ENCODE results near the gene RCN1.
"Not testable (repeated sequence)": the region's sequence is repeated elsewhere in the genome, so short reads cannot be mapped to it uniquely, and the experiment has no call there.

The RCN1 gene

DNA sequence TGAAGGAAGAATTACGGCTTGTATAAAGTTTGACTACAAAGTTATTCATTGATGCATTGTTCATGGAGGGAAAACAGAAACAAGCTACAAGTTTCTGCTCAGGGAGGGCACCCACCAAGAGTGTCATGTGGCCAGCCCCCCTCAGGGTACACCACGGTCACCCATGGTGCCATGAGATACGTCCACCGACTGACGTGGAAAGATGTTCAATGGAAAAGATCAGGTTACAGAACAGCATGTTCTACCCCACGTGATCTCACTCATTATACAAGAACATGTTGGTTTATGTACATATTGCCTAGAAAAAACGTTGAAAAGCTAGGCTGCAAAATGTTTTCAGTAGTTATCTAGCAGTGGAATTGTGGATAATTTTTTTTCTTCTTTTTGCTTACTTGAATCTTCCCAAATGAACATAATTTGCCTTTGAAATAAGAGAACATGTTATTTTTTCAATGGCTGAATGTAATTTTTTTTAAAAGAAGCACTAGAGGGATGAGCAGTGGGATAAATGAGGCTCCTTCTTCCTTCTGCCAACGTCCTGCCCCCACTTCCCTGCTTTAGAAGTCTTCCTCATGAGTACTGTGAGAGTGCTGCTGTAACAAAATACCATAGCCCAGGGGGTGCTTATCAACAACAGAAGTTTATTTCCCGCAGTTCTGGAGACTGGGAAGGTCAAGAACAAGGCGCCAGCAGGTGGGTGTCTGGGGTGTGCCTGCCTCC, 22.5 kb downstream of the RCN1 start:
- Histone ChIP-seq H3K9me3 (no peaks in the 10 kb centered on the region), H3K4me1 (no peaks in the 10 kb centered on the region), H3K36me3 (no peaks in the 10 kb centered on the region), H3K27me3 (no peaks in the 10 kb centered on the region), H3K4me3 (ENCODE audit: low read depth, low read length) (no peak overlapping the region)
- TF ChIP-seq, protein P1, sequence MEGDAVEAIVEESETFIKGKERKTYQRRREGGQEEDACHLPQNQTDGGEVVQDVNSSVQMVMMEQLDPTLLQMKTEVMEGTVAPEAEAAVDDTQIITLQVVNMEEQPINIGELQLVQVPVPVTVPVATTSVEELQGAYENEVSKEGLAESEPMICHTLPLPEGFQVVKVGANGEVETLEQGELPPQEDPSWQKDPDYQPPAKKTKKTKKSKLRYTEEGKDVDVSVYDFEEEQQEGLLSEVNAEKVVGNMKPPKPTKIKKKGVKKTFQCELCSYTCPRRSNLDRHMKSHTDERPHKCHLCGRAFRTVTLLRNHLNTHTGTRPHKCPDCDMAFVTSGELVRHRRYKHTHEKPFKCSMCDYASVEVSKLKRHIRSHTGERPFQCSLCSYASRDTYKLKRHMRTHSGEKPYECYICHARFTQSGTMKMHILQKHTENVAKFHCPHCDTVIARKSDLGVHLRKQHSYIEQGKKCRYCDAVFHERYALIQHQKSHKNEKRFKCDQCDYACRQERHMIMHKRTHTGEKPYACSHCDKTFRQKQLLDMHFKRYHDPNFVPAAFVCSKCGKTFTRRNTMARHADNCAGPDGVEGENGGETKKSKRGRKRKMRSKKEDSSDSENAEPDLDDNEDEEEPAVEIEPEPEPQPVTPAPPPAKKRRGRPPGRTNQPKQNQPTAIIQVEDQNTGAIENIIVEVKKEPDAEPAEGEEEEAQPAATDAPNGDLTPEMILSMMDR (IDR thresholded peaks at IDR 0.05; ENCODE audit: low read depth, low read length) = no peak
- DNase-seq = no peak

DNA sequence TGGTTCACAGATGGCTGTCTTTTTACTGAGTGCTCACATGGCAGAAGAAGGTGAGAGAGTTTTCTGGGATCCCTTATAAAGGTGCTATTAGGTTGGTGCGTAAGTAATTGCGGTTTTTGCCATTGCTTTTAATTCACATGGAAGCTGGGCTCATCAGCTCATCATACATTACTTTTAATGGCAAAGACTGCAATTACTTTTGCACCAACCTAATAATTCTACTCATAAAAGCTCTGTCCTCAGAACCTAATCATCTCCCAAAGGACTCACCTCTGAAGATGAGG, 23.0 kb downstream of the RCN1 start:
- Histone ChIP-seq H3K36me3 (no peaks in the 10 kb centered on the region), H3K4me1 (no peaks in the 10 kb centered on the region), H3K27me3 (no peaks in the 10 kb centered on the region), H3K9me3 (no peaks in the 10 kb centered on the region), H3K4me3 (ENCODE audit: low read depth, low read length) (no peak overlapping the region)
- DNase-seq = no peak
- TF ChIP-seq, protein P1 (IDR thresholded peaks at IDR 0.05; ENCODE audit: low read depth, low read length) = no peak

DNA sequence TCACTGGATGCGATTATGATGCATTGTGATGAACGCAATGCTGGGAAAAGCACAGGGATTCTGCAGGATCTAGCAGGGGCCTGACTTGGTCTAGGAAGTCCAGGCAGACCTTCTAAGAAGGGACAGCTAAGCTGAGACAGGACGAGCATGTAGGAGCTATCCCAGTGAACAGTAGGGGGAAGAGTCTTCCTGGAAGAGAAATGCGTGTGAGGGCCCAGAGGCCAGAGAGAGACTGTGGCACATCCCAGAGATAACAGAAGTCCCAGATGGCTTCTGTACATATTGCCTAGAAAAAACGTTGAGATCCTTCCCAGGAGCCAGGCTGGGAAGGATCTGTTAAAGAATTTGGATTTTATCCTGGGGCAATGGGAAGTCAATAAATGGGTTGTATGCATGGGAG, 24.6 kb downstream of the RCN1 start:
- TF ChIP-seq, protein P1 (IDR thresholded peaks at IDR 0.05; ENCODE audit: low read depth, low read length) = no peak; the same call in 1 of the 2 replicates
- H3K4me3 ChIP-seq (ENCODE audit: low read depth, low read length) = no peak overlapping the region

DNA sequence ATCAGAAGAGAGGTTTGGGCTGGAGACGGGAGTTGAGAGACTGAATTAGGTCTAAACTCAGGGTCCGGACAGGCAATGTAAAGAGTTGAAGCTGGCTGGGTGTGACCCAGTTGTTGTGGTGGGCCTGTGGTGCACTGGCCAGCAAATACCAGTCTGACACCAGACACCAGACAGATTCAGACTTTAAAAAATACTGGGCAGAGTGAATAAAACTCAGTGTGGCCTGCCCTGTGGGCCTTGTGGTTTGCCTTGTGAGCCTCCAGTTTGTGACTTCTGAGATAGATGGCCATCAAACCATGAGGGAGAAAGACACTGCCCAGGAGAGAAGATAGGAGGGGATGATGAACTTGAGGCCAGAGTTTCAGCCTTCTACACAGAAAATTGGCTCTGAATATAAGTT, 25.8 kb downstream of the RCN1 start:
- TF ChIP-seq, protein P1 (IDR thresholded peaks at IDR 0.05; ENCODE audit: low read depth, low read length) = no peak
- Histone ChIP-seq H3K9me3 (no peaks in the 10 kb centered on the region), H3K36me3 (no peaks in the 10 kb centered on the region), H3K27me3 (no peaks in the 10 kb centered on the region), H3K4me1 (no peaks in the 10 kb centered on the region), H3K4me3 (ENCODE audit: low read depth, low read length) (no peak overlapping the region)
- no peak for DNase-seq

More for the DNA sequence above, 24.6 kb downstream of the RCN1 start:
- H3K9me3 ChIP-seq = no peaks in the 10 kb centered on the region
- no peaks in the 10 kb centered on the region for H3K27me3 ChIP-seq
- no peaks in the 10 kb centered on the region for H3K4me1 ChIP-seq
- H3K36me3 ChIP-seq = no peaks in the 10 kb centered on the region
- no peak for DNase-seq

DNA sequence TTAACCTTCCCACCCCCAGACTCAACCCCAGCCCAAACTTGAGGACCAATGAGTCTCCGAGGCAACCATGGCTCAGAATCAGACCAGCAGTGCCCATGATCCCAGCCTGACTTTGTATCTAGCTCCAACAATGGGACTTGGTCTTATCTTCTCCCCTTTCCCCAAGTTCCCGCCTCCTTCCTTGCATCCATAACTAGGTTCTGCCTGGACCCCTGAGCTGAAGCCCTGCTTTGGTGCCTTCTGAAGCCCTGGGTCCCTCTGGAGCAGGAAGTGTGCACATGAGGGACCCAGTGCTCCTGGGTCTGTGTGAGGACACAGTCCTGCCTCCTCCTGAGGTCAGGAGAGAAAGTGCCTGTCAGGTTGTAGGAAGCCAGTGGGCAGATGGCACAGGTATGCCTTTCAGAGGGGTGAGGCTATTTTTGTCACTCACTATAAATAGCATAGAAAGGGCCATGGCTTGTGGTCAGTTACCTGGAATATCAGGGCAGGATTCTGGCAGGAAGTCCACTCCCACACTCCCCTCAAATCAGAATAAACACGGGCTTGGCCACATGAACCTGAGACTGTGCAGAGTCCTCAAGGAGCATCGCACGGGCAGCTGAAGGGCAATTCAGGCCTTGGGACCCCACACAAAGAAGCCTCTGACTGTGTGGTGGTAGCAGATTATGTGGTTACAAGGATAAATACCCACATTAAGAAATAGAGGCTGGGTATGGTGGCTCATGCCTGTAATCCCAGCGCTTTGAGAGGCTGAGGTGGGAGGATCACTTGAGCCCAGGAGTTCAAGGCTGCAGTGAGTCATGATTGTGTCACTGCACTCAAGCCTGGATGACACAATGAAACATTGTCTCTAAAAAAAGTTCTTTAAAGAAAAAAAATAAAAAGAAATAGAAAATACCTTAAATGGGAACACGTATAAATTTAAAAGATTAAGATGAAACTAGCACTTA, 27.4 kb downstream of the RCN1 start:
- Histone ChIP-seq H3K36me3 (no peaks in the 10 kb centered on the region), H3K27me3 (no peaks in the 10 kb centered on the region), H3K4me3 (ENCODE audit: low read depth, low read length) (no peak overlapping the region), H3K9me3 (no peaks in the 10 kb centered on the region), H3K4me1 (no peaks in the 10 kb centered on the region)
- TF ChIP-seq, protein P1 (IDR thresholded peaks at IDR 0.05; ENCODE audit: low read depth, low read length) = no peak
- no peak for DNase-seq

DNA sequence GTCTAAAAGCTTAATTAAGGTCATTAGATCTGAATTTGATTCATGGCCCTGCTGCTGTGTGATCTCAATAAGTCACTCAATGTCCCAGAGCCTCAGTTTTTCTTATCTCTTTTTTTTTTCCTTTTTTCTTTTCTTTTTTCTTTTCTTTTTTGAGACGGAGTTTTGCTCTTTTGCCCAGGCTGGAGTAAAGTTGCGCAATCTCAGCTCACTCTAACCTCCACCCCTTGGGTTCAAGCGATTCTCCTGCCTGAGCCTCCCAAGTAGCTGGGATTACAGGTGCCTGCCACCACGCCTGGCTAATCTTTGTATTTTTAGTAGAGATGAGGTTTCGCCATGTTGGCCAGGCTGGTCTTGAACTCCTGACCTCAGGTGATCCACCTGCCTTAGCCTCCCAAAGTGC, 28.3 kb downstream of the RCN1 start:
- not testable (repeated sequence) for H3K4me3 ChIP-seq (ENCODE audit: low read depth, low read length); H3K4me1 ChIP-seq; H3K36me3 ChIP-seq; H3K9me3 ChIP-seq; DNase-seq; H3K27me3 ChIP-seq
